Transverse colon (tissue), 3 donors: ENCODE data around the gene EPB41L4B.

Experiments
- EP300 ChIP-seq: sonication (generic); formaldehyde crosslinking; IDR thresholded peaks from one replicate; pipeline ENCODE4 v1.6.1; 2017; ENCODE audit warnings: antibody characterized with exemption, low read depth
- POLR2A ChIP-seq: fragments of 450-650 bp; IDR thresholded peaks from one replicate; pipeline ENCODE4 v1.6.1; 2016; ENCODE audit warnings: antibody characterized with exemption, mild to moderate bottlenecking, moderate library complexity
- TF ChIP-seq, protein P1 (sequence below), 5 experiments: fragments of 200-600 bp in 3 of 5; fragments of 450-650 bp in 2 of 5; sonication (generic) in 3 of 5; IDR thresholded peaks; 1 replicate in 2 of 5; 2 replicates in 3 of 5; pipeline ENCODE4 v1.5.1; 2016 to 2017; ENCODE audit warnings: antibody characterized with exemption in 5 of 5, inconsistent platforms in 3 of 5, mild to moderate bottlenecking in 2 of 5, moderate library complexity in 1 of 5

DNA sequence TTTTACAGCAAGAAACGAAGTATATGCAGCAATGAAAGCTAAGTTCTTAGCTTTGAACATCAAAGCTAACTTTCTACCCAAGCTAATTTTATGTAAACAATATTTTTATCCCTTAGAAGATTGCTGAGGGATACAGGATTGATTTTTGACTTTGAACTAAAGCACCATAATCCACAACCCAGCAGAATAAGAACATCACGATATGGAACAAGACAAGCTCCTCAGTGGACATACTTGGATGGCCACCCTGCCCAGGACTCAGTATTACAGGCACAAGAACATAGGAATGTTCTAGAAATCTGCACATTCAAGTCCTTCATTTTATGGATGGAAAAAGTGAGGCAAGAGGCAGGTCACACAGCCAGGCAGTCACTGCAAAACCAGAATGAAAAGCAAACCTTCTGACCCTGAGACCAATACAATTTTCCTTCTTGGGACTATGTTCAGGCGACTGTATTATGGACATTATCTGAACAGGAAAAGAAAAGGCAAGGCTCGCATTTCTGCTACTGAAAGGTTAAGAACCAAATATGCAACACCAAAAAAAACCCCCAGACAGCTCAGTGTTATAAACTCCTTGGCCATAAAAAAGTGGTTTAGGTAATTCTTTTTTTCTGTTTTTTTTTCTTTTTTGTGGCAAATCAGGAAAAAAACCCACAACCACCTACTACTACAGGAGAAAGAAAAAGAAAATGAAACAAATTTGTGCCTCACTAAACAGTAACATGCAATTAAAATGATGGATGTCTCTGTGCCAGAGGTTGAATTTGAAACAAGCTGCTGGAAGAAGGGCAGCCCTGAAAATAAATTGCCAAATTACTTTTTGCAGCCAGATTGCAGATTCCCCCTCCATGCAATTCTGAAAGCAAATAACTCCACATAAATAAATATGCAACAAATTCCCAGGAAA is 25.4 kb downstream of the EPB41L4B start:
- TF ChIP-seq POLR2A, result no peak
- TF ChIP-seq EP300, result no peak
- TF ChIP-seq, protein P1, sequence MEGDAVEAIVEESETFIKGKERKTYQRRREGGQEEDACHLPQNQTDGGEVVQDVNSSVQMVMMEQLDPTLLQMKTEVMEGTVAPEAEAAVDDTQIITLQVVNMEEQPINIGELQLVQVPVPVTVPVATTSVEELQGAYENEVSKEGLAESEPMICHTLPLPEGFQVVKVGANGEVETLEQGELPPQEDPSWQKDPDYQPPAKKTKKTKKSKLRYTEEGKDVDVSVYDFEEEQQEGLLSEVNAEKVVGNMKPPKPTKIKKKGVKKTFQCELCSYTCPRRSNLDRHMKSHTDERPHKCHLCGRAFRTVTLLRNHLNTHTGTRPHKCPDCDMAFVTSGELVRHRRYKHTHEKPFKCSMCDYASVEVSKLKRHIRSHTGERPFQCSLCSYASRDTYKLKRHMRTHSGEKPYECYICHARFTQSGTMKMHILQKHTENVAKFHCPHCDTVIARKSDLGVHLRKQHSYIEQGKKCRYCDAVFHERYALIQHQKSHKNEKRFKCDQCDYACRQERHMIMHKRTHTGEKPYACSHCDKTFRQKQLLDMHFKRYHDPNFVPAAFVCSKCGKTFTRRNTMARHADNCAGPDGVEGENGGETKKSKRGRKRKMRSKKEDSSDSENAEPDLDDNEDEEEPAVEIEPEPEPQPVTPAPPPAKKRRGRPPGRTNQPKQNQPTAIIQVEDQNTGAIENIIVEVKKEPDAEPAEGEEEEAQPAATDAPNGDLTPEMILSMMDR (IDR thresholded peaks at IDR 0.05), result no peak
